Ramos (cell line): ENCODE measurements around the gene ZNF710.

Experiments used
- in situ Hi-C: fragments of 300-500 bp; cut with MboI; formaldehyde crosslinking; loops from one replicate; pipeline ENCODE4 v1.14.3; 2022; ENCODE audit warnings: low sequenced_read_pairs; ENCODE audit not compliant: unreplicated experiment

The ZNF710 gene

GRCh38 chr15:90036806-90037510 is 35.8 kb downstream of the ZNF710 start:
- in situ Hi-C loops: no loop called here

- in situ Hi-C loops: no loop called here
Observed at GRCh38 chr15:90037511-90037860, 36.4 kb downstream of the ZNF710 start.

- in situ Hi-C loops: no loop called here
Observed at GRCh38 chr15:90037961-90038631, 37.0 kb downstream of the ZNF710 start.

GRCh38 chr15:90038632-90039095 is 37.5 kb downstream of the ZNF710 start:
- in situ Hi-C loops: no loop called here

- in situ Hi-C loops: no loop called here
Observed at GRCh38 chr15:90039996-90040395, 38.9 kb downstream of the ZNF710 start.

- in situ Hi-C loops: no loop called here
Observed at GRCh38 chr15:90040618-90041017, 39.5 kb downstream of the ZNF710 start.

- in situ Hi-C loops: no loop called here
Observed at GRCh38 chr15:90042356-90042755, 41.2 kb downstream of the ZNF710 start.

- in situ Hi-C loops: no loop called here
Observed at GRCh38 chr15:90042766-90043529, 41.8 kb downstream of the ZNF710 start.

GRCh38 chr15:90043530-90044010 is 42.4 kb downstream of the ZNF710 start:
- in situ Hi-C loops: no loop called here

GRCh38 chr15:90044191-90044590 is 43.1 kb downstream of the ZNF710 start:
- in situ Hi-C loops: no loop called here

- in situ Hi-C loops: no loop called here
Observed at GRCh38 chr15:90044916-90045371, 43.8 kb downstream of the ZNF710 start.

GRCh38 chr15:90046289-90046688 is 45.2 kb downstream of the ZNF710 start:
- in situ Hi-C loops: no loop called here

GRCh38 chr15:90046911-90047392 is 45.8 kb downstream of the ZNF710 start:
- in situ Hi-C loops: no loop called here

- in situ Hi-C loops: no loop called here
Observed at GRCh38 chr15:90047956-90048575, 46.9 kb downstream of the ZNF710 start.

GRCh38 chr15:90049030-90049429 is 47.9 kb downstream of the ZNF710 start:
- in situ Hi-C loops: no loop called here

GRCh38 chr15:90049666-90050604 is 48.8 kb downstream of the ZNF710 start:
- in situ Hi-C loops: no loop called here

- in situ Hi-C loops: no loop called here
Observed at GRCh38 chr15:90051874-90052273, 50.8 kb downstream of the ZNF710 start.

- in situ Hi-C loops: no loop called here
Observed at GRCh38 chr15:90053685-90054466, 52.8 kb downstream of the ZNF710 start.
